Measurements from ENCODE around the gene OLA1.

The OLA1 gene

DNA sequence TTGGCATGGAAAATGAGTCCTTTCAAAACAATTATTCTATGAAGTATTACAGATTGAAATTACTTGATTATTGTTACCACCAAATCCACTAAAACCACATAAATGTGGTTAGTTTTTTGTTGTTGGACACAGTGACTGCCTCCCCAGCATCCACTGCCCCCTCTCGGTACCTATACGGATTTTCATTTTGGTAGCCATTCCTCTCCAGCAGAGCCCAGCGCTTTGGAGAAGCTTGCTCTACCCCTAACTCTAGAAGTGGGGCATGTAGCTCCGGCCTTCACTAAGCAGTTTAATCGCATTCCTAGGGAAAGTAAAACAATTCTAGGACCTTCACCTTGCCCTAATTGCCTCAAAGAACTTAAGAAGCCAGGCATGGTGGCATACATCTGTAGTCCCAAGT is 24.2 kb downstream of the OLA1 start:
- DNase-seq: no peak

DNA sequence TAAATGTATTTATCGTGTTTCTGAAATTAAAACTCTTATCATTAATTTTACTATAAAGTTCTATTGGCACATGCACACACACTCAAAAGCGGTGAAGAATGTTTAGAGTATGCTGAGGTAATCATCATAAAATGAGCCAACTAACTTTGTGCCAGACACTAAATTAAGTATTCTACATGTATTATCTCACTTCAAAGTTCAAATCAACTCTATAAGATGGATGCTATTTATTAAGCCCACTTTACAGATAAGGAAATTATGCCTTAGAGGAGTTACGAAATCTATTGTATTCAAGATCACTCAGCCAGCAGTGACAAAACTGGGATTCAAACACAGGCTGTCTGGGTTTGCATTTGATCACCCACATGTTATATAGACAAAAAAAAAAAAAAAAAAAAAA is 24.9 kb downstream of the OLA1 start:
- no peak for DNase-seq

- no peak for DNase-seq
Observed at GRCh38 chr2:174222154-174222553, 26.2 kb downstream of the OLA1 start.

- no peak for DNase-seq
Observed at GRCh38 chr2:174219321-174219720, 29.0 kb downstream of the OLA1 start.

- no peak for DNase-seq
Observed at GRCh38 chr2:174218773-174219172, 29.6 kb downstream of the OLA1 start.

DNA sequence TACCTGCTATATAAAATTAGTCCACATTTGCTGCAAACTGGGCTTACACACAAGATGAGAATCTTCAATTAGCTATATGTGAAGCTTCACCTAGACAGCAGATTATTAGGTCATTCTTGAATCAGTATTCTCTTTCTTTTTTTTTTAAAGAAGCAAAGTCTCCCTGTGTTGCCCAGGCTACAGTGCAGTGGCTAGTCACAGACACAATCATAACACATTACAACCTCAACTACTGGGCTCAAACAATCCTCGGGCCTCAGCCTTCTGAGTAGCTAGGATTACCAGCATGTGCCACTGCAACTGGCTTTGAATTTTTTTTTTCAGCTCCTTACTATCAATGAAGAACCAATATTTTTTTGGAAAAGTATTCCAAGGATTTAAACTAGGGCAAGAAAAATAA is 30.5 kb downstream of the OLA1 start:
- DNase-seq: no peak

GRCh38 chr2:174211954-174212353 is 36.4 kb downstream of the OLA1 start:
- no peak for DNase-seq

- no peak for DNase-seq
Observed at GRCh38 chr2:174210862-174211261, 37.5 kb downstream of the OLA1 start.

DNA sequence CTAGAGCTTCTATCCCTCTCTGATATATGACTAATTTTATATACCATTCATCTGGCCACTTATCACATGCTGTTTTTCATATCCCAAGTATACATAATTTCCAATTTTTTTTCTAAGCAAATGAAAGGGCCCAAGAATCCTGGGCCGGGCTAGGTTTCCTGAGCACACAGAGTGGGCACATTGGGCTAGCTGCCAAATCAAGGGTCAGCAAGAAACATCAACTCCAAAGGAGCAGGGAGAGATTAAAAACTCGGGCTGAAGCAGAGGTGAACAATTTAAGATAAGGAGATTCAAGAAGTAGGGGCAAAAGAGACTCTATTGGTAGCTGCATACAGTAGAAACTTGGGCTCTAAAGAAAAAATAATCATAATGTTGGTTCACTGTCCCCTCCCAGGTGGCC is 39.0 kb downstream of the OLA1 start:
- no peak for DNase-seq

DNA sequence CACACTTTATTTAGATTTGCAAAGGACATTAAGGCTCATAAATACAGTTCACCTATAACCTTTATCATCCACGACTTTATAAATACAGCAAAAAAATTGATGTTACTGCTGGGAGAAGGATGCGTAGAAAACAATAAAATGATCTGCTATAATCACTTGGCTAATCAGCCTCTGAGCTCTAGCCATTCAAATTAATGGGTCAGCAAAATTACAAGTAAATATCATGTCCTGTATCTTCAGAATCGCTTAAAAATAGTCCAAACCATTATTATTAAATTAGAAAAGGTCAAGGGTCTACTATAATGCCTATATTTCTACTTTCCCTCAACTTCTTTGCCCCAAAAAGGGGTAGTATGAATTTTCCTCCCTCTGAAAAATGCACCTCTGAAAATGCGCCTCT is 40.3 kb downstream of the OLA1 start:
- no peak for DNase-seq

GRCh38 chr2:174205562-174205961 is 42.8 kb downstream of the OLA1 start:
- DNase-seq: no peak

- no peak for DNase-seq
Observed at GRCh38 chr2:174202188-174202587, 46.1 kb downstream of the OLA1 start.

GRCh38 chr2:174198846-174199564 is 49.3 kb downstream of the OLA1 start:
- DNase-seq: no peak

DNA sequence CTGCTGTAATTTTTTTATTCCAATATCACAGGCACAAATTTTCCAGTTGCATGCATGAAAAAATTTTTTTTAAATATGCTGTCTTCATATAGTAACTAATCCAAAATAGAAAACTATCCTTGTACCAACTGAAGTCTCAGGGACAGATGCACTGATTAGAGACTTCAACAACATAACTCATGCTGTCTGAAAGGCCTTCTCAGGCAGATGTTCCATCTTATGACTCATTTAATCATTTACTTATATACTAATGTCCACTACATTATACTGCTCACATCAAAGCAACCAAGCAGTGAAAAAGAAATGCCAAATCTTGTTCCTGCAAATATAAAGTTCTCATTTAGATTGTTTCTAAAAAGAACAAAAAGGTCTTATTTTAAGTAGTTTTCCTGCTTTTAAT is 53.1 kb downstream of the OLA1 start:
- DNase-seq: no peak

GRCh38 chr2:174193737-174194136 is 54.6 kb downstream of the OLA1 start:
- no peak for DNase-seq

DNA sequence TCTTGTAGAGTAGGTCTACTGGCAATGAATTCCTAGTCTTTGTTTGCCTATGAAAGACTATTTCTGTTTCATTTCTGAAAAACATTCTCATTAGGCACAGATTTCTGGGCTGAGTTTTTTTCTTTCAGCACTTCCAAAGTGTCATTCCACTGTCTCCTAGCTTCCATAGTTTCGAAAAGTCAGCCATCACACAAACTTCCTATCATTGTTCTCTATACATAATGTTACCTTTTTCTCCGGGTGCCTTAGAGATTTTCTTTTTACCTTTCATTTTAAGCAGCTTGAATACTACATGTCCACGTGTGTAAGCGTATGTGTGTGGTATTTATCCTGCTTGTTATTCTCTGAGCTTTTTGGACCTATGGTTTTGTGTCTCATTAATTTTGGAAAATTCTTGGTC is 55.7 kb downstream of the OLA1 start:
- DNase-seq: no peak

- no peak for DNase-seq
Observed at GRCh38 chr2:174191342-174192074, 56.8 kb downstream of the OLA1 start.

- DNase-seq: no peak
Observed at GRCh38 chr2:174184915-174185314, 63.4 kb downstream of the OLA1 start.

DNA sequence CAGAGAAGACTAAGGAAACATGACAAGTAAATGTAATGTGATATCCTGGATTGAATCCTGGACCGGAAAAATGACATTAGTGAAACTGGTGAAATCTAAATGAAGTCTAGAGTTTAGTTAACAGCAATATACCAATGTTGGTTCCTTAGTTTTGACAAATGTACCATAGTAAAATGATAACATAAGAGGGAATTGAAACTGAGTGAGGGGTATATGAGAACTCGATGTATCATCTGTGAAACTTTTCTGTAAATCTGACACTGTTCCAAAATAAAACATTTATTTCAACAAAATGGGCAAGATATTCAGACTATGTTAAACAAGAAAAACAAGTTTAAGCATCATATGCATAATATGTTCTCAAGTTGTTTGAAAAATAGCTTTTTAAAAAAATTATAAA is 63.8 kb downstream of the OLA1 start:
- DNase-seq: no peak

- no peak for DNase-seq
Observed at GRCh38 chr2:174183076-174183475, 65.3 kb downstream of the OLA1 start.

GRCh38 chr2:174181368-174181767 is 67.0 kb downstream of the OLA1 start:
- DNase-seq: no peak

GRCh38 chr2:174180726-174181236 is 67.6 kb downstream of the OLA1 start:
- no peak for DNase-seq

GRCh38 chr2:174180165-174180724 is 68.1 kb downstream of the OLA1 start:
- DNase-seq: no peak

- DNase-seq: no peak
Observed at GRCh38 chr2:174177316-174177890, 70.9 kb downstream of the OLA1 start.
